Measurements from ENCODE around the gene KRTAP9-4.
A peak's percentile ranks its signal among the peaks of the same experiment; 100 is the strongest.
"Not testable (repeated sequence)": the region's sequence is repeated elsewhere in the genome, so short reads cannot be mapped to it uniquely, and the experiment has no call there.

Gene KRTAP9-4

DNA sequence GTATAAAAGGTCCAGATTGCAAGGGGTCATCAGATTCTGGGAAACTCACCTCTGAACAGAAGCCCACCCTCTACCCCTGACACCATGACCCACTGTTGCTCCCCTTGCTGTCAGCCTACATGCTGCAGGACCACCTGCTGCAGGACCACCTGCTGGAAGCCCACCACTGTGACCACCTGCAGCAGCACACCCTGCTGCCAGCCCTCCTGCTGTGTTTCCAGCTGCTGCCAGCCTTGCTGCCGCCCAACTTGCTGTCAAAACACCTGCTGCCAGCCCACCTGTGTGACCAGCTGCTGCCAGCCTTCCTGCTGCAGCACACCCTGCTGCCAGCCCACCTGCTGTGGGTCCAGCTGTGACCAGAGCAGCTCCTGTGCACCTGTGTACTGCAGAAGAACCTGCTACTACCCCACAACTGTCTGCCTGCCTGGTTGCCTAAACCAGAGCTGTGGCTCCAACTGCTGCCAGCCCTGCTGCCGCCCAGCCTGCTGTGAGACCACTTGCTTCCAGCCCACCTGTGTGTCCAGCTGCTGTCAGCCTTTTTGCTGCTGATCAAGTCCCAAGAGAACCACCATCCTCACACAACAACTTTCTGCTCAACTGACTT, at the start of gene KRTAP9-4:
Gene KRTAP9-4 (plus strand): TSS at position 51 of the 604 bp plus-strand sequence. CDS start 34 bp downstream, at position 85.
- DNase-seq (ENCODE audit: low spot score): not testable (repeated sequence)

GRCh38 chr17:41211845-41212466, 37.5 kb upstream of the KRTAP9-4 start:
- peak; percentile 5 for DNase-seq (ENCODE audit: low spot score)

DNA sequence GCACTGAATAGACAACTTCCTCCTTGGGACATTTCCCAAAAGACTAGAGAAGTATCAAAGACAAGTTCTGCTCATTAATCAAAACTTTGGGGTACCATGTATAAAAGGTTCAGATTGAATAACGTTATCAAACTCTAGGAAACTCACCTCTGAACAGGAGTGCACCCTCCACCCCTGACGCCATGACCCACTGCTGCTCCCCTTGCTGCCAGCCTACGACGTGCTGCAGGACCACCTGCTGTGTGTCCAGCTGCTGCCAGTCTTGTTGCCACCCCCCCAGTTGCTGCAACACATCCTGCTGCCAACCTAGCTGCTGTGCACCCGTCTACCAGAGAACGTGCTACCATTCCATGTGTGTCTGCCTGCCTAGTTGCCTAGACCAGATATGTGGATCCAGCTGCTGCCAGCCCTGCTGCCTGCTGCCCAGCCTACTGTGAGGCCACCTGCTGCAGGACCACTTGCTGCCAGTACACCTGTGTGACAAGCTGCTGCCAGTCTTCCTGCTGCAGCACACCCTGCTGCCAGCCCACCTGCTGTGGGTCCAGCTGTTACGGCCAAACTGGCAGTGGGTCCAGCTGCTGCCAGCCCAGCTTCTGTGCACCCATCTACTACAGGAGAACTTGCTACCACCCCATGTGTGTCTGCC, 36.8 kb upstream of the KRTAP9-4 start:
- no peak for DNase-seq (ENCODE audit: low spot score)

- DNase-seq (ENCODE audit: low spot score): no peak
Measured at GRCh38 chr17:41215681-41216080, 33.8 kb upstream of the KRTAP9-4 start.

DNA sequence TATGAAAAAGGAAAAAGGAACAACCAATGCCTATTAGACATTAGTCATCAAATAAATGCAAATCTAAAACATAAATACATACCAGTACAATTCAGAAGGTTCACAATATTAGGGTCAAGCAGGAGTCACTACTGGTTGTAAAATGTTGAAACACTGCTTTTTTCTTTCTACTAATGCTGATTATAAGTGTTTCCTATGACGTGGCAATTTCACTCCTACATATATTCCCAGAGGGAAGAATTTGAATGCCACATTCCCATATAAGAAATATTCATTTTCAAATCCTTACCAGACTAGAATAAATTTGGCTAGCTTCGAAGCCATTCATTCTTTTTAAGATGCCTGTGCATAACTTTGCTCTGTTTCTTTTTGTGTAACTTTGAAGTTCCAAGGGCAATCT, 25.7 kb upstream of the KRTAP9-4 start:
- DNase-seq (ENCODE audit: low spot score): no peak

- no peak for DNase-seq (ENCODE audit: low spot score)
Measured at GRCh38 chr17:41226051-41226450, 23.4 kb upstream of the KRTAP9-4 start.

GRCh38 chr17:41226598-41227095, 22.8 kb upstream of the KRTAP9-4 start, which contains the start of gene KRTAP9-2:
Gene KRTAP9-2 (plus strand): TSS chr17:41226648. CDS start chr17:41226655, 7 bp downstream.
- not testable (repeated sequence) for DNase-seq (ENCODE audit: low spot score)

GRCh38 chr17:41230094-41230493, 19.4 kb upstream of the KRTAP9-4 start:
- DNase-seq (ENCODE audit: low spot score): no peak

DNA sequence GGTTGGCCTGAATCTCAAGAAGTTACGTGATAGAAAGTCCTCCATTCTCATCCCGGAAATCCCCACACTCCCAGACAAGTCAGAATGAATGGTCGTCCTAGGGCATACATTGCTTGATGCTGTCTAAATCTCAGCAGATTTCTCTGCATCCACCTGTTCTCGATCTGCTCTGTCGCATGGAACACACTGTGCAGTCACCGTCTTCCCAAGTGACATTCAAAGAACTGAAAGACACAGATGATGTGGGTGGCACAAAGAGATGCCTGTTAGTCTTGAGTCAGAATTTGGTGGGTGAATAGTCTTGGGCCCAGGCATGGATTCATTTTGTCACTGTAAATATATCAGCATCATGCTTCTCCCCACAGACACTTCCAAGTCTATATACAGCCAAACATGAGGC, 17.8 kb upstream of the KRTAP9-4 start:
- no peak for DNase-seq (ENCODE audit: low spot score)

GRCh38 chr17:41232399-41233105, 16.9 kb upstream of the KRTAP9-4 start, which contains the start of gene KRTAP9-3:
Gene KRTAP9-3 (plus strand): TSS chr17:41232449. CDS start chr17:41232502, 53 bp downstream.
- not testable (repeated sequence) for DNase-seq (ENCODE audit: low spot score)

DNA sequence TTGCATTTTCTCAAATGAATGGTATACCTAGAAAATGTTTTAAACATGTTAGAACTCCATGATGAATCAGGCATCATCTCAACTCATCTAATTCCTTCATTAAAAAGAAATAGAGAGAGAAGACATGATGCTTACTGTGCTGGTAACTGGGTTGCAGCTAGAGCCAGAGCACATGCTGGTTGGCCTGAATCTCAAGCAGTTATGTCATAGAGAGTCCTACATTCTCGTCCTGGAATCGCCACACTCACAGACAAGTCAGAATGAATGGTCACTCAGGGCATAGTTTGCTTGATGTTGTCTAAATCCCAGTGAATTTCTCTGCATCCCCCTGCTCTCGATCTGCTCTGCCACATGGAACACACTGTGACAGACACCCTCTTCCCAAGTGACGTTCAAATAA, 12.4 kb upstream of the KRTAP9-4 start:
- not testable (repeated sequence) for DNase-seq (ENCODE audit: low spot score)

- not testable (repeated sequence) for DNase-seq (ENCODE audit: low spot score)
Measured at GRCh38 chr17:41237949-41238437, 11.5 kb upstream of the KRTAP9-4 start, which contains the start of gene KRTAP9-8. Gene KRTAP9-8 (plus strand): TSS chr17:41237999. CDS start chr17:41238052, 53 bp downstream.

- DNase-seq (ENCODE audit: low spot score): not testable (repeated sequence)
Measured at GRCh38 chr17:41246995-41247787, 2.3 kb upstream of the KRTAP9-4 start.

DNA sequence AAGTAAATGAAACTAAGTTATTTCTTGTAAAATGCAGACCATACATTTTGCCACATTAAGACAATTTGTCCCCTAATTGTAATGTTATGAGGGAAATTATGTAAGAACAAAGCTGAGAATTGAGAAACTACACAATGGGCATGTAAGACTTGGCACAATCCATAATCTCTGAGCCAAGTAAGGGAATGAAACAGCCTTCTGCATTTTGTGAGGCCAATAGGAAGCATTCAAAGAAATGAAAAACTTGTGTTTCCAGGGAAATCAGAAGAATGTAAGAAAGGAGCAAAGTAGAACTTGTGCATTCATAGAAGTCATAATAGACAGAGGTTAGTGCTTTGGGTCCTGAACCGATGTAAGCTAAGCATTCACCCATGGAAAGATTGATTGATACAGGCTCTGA, 1.8 kb downstream of the KRTAP9-4 start:
- DNase-seq (ENCODE audit: low spot score): no peak

DNA sequence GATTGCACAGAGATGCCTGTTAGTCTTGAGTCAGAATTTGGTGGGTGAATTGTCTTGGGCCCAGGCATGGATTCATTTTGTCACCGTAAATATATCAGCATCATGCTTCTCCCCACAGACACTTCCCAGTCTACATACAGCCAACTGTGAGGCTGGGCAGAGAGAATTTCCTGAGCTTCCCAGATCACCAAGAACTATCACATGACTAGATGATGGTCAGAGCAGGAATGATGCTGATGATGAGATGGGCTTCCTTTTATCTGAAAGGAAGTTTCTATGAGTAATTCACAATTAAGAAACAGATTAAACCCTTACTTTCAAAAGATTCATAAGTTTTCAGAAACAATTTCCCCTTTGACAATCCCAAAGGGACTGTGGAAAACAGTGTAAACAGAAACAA, 5.4 kb downstream of the KRTAP9-4 start:
- no peak for DNase-seq (ENCODE audit: low spot score)

- not testable (repeated sequence) for DNase-seq (ENCODE audit: low spot score)
Measured at GRCh38 chr17:41255381-41256290, 6.1 kb downstream of the KRTAP9-4 start, which contains the start of gene KRTAP9-9. Gene KRTAP9-9 (plus strand): TSS chr17:41255384.

GRCh38 chr17:41256291-41256685, 6.8 kb downstream of the KRTAP9-4 start:
- no peak for DNase-seq (ENCODE audit: low spot score)

DNA sequence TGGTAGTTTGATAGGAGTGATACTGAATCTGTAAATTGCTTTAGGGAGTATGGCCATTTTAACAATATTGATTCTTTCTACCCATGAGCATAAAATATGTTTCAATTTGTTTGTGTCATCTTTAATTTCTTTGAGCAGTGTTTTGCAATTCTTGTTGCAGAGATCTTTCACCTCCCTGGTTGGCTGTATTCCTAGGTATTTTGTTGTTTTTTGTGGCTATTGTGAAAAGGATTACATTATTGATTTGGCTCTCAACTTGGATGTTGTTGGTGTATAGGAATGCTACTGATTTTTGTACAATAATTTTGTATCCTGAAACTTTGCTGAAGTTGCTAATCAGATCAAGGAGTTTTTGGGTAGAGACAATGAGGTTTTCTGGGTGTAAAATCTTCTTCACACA, 8.9 kb downstream of the KRTAP9-4 start:
- DNase-seq (ENCODE audit: low spot score): no peak

- no peak for DNase-seq (ENCODE audit: low spot score)
Measured at GRCh38 chr17:41263212-41263611, 13.7 kb downstream of the KRTAP9-4 start.

DNA sequence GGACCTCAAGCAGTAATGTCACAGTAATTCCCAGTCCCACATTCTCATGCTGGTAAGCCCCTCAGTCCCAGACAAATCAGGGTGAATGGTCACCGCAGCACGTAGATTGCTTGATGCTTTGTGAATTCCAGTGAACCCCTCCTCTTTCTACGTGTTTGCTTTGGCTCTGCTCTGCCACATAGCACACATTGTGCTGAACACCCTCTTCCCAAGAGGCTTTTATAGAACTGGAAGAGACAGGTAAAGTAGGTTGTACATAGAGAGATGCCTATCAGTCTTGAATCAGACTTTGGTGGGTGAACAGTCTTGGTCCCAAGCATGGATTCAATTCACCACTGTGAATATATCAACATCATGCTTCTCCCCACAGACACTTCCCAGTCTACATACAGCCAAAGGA, 15.1 kb downstream of the KRTAP9-4 start:
- DNase-seq (ENCODE audit: low spot score): no peak

Measured in activated CD4-positive, alpha-beta T cell treated with anti-CD3 and anti-CD28 coated beads, Interleukin-2, Interleukin-4, amounts not matched to agents 100 ng/mL and 50 ng/mL, durations not matched to agents 16 hours and 8 hours (primary cell).